Esophagus muscularis mucosa (tissue), 4 donors: Measurements from ENCODE around the gene CRB1. TPM values are rescaled to one million over a fixed set of nuclear protein-coding genes. Genes with fewer than 3 reads are reported as not detected.

ENCODE experiments used
- DNase-seq: peaks from one replicate; pipeline ENCODE4 v3.0.0-alpha.2; 2017; ENCODE audit errors: extremely low spot score
- H3K27ac ChIP-seq, 4 donors: fragments of 200-600 bp; sonication (generic); replicated peaks in 1 of 4; 1 replicate in 3 of 4; 2 replicates in 1 of 4; pipeline ENCODE4 v1.5.1; 2016 to 2019; ENCODE audit warnings: mild to moderate bottlenecking in 1 of 4
- H3K27me3 ChIP-seq, 4 donors: fragments of 200-600 bp; sonication (generic); one replicate each; pipeline versions ENCODE4 v1.5.1 to v1.6.0; 2016 to 2019
- H3K36me3 ChIP-seq, 4 donors: fragments of 200-600 bp; sonication (generic); one replicate each; pipeline ENCODE4 v1.5.1; 2016 to 2019
- H3K4me1 ChIP-seq, 4 donors: fragments of 200-600 bp; sonication (generic); one replicate each; pipeline ENCODE4 v1.5.1; 2016 to 2019
- H3K4me3 ChIP-seq, 4 donors: fragments of 200-600 bp; sonication (generic); 1 replicate in 2 of 4; 2 replicates in 2 of 4; pipeline ENCODE4 v1.5.1; 2016 to 2019; ENCODE audit warnings: mild to moderate bottlenecking in 4 of 4, moderate library complexity in 1 of 4
- H3K9me3 ChIP-seq, 4 donors: fragments of 200-600 bp; sonication (generic); 1 replicate in 3 of 4; 2 replicates in 1 of 4; pipeline ENCODE4 v1.5.1; 2016 to 2019
- CTCF ChIP-seq, 3 experiments: fragments of 200-600 bp in 2 of 3; fragments of 450-650 bp in 1 of 3; sonication (generic) in 2 of 3; IDR thresholded peaks; one replicate each; pipeline ENCODE4 v1.5.1; 2017 to 2019; ENCODE audit warnings: antibody characterized with exemption in 3 of 3, mild to moderate bottlenecking in 2 of 3, moderate library complexity in 1 of 3
- EP300 ChIP-seq: sonication (generic); formaldehyde crosslinking; IDR thresholded peaks from one replicate; pipeline ENCODE4 v1.6.1; 2017; ENCODE audit warnings: antibody characterized with exemption
- POLR2A ChIP-seq: fragments of 450-650 bp; IDR thresholded peaks from one replicate; pipeline ENCODE4 v1.6.1; 2017; ENCODE audit warnings: antibody characterized with exemption, moderate library complexity, mild to moderate bottlenecking, low read depth
- POLR2AphosphoS5 ChIP-seq, 2 donors: sonication (generic); formaldehyde crosslinking; IDR thresholded peaks; one replicate each; pipeline ENCODE4 v1.6.1; 2017; ENCODE audit warnings: antibody characterized with exemption in 2 of 2
- WGBS: methylation state at CpG from one replicate; pipeline ENCODE4 v1.1.5; 2018; 5-methylcytosine and 5-hydroxymethylcytosine counted together
- intact Hi-C: fragments of 100-400 bp; cut with DNase I; formaldehyde crosslinking; loops from one replicate; pipeline ENCODE4 v1.15.1; 2023
- total RNA-seq, 4 donors: library from RNA; depleted of rRNA; stranded (reverse); fragments of >200 nt; gene quantifications; one replicate each; pipeline versions ENCODE4 v1.1.0 to v1.2.1, GENCODE V29; 2016

The CRB1 gene
- total RNA-seq, 4 donors from 2014 or later = 0.23 to 0.83 (median 0.38) TPM

GRCh38 chr1:197470330-197470729 lies 202.3 kb downstream of the CRB1 start:
- H3K36me3 ChIP-seq = no peaks in the 10 kb centered on the region
- no peaks in the 10 kb centered on the region for H3K27me3 ChIP-seq
- intact Hi-C loops = no loop called here
- no peak overlapping the region for H3K4me3 ChIP-seq
- DNase-seq = no peak
- 96% methylated on average over 1 of the region's 1 CpG for WGBS
- H3K4me1 ChIP-seq = peaks cover 0 to 7% (median 0%) of the 10 kb centered on the region in 4 donors
- TF ChIP-seq POLR2A (no peak), POLR2AphosphoS5 (IDR thresholded peaks at IDR 0.05) (no peak), CTCF (IDR thresholded peaks at IDR 0.05) (no peak), EP300 (no peak)
- no peak overlapping the region for H3K27ac ChIP-seq
- H3K9me3 ChIP-seq = no peaks in the 10 kb centered on the region

- H3K27ac ChIP-seq = no peak overlapping the region
- DNase-seq = no peak
- no peaks in the 10 kb centered on the region for H3K9me3 ChIP-seq
- no peak overlapping the region for H3K4me3 ChIP-seq
- H3K27me3 ChIP-seq = no peaks in the 10 kb centered on the region
- intact Hi-C loops = no loop called here
- TF ChIP-seq POLR2A = no peak
- no peak for TF ChIP-seq POLR2AphosphoS5 (IDR thresholded peaks at IDR 0.05)
- TF ChIP-seq CTCF (IDR thresholded peaks at IDR 0.05) = no peak
- no peak for TF ChIP-seq EP300
- no peaks in the 10 kb centered on the region for H3K36me3 ChIP-seq
- 48% methylated on average over 9 of the region's 9 CpGs for WGBS
- peaks cover 0 to 7% (median 0%) of the 10 kb centered on the region in 4 donors for H3K4me1 ChIP-seq
Observed at GRCh38 chr1:197471248-197471985, 203.4 kb downstream of the CRB1 start.

- peaks cover 0 to 7% (median 0%) of the 10 kb centered on the region in 4 donors for H3K4me1 ChIP-seq
- no peak overlapping the region for H3K27ac ChIP-seq
- H3K36me3 ChIP-seq = no peaks in the 10 kb centered on the region
- H3K9me3 ChIP-seq = no peaks in the 10 kb centered on the region
- no peak for TF ChIP-seq POLR2A
- no peak for TF ChIP-seq CTCF (IDR thresholded peaks at IDR 0.05)
- no peak for TF ChIP-seq EP300
- TF ChIP-seq POLR2AphosphoS5 (IDR thresholded peaks at IDR 0.05) = no peak
- 84% methylated on average over 3 of the region's 3 CpGs for WGBS
- DNase-seq = no peak
- intact Hi-C loops = no loop called here
- no peak overlapping the region for H3K4me3 ChIP-seq
- no peaks in the 10 kb centered on the region for H3K27me3 ChIP-seq
Observed at GRCh38 chr1:197472141-197472540, 204.1 kb downstream of the CRB1 start.

GRCh38 chr1:197480446-197480845 lies 212.4 kb downstream of the CRB1 start:
- TF ChIP-seq POLR2AphosphoS5 (IDR thresholded peaks at IDR 0.05) (no peak), CTCF (IDR thresholded peaks at IDR 0.05) (no peak), POLR2A (no peak), EP300 (no peak)
- H3K27ac ChIP-seq = no peak overlapping the region
- no peaks in the 10 kb centered on the region for H3K9me3 ChIP-seq
- DNase-seq = no peak
- no peaks in the 10 kb centered on the region for H3K36me3 ChIP-seq
- no peaks in the 10 kb centered on the region for H3K4me1 ChIP-seq
- intact Hi-C loops = no loop called here
- 86% methylated on average over 6 of the region's 6 CpGs for WGBS
- H3K27me3 ChIP-seq = no peaks in the 10 kb centered on the region
- no peak overlapping the region for H3K4me3 ChIP-seq

- TF ChIP-seq POLR2A (no peak), POLR2AphosphoS5 (IDR thresholded peaks at IDR 0.05) (no peak), EP300 (no peak), CTCF (IDR thresholded peaks at IDR 0.05) (no peak)
- Histone ChIP-seq H3K4me1 (no peaks in the 10 kb centered on the region), H3K36me3 (no peaks in the 10 kb centered on the region), H3K4me3 (no peak overlapping the region), H3K27me3 (no peaks in the 10 kb centered on the region), H3K27ac (no peak overlapping the region), H3K9me3 (no peaks in the 10 kb centered on the region)
- WGBS = 49% methylated on average over 4 of the region's 4 CpGs
- intact Hi-C loops = no loop called here
- no peak for DNase-seq
Observed at GRCh38 chr1:197481101-197481500, 213.0 kb downstream of the CRB1 start.
